Frontal cortex (tissue), 4 donors: ENCODE results near the gene GRK3. TPM values are rescaled to one million over a fixed set of nuclear protein-coding genes. Genes with fewer than 3 reads are reported as not detected.
"Not testable (repeated sequence)": the region's sequence is repeated elsewhere in the genome, so short reads cannot be mapped to it uniquely, and the experiment has no call there.

Source experiments
- DNase-seq, 2 donors: peaks; one replicate each; pipeline ENCODE4 v3.0.0; 2012; ENCODE audit warnings: low spot score in 2 of 2
- FAIRE-seq: peaks from 2 replicates; lab custom pipeline; 2012; peaks lifted over from hg19 to GRCh38; lab: Jason Lieb, UNC
- total RNA-seq: library from RNA; depleted of rRNA; stranded (reverse); fragments of >200 nt; gene quantifications from one replicate; pipeline ENCODE4 v1.2.3, GENCODE V29; 2014
- donor health status: control.
- donor health status: control.
- donor health status: control.

GRK3 gene
- 60.7 TPM for total RNA-seq

DNA sequence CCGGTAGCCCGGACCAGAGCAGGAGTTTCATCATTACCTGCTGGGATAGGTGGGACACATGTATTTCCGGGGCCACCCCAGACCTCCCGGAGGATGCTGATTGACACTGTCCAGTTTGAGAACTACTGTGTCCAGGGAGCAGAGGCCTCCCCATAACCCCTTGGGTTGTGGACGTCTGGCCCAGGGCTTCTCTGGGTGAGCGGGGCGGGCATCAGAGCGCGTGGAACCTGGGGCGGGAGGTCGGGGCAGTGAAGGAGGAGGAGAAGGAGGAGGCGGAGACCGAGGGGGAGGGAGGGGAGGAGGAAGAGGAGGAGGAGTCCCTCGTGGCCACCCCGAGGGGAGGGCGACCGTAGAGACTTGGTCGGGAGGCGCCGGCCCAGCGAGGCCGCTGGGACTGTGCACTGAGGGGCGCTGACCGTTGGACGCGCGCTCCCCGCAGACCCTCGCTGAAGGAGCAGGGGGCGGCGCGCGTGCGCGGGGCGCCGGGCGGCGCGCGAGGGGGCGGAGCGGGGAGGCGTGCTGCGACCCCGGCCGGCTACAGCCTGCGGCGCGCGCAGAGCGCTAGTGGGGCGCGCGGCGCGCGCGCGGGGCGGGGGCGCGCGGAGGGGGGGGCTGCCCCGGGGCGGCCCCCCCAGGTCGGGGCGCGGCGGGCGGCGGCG lies at the start of gene GRK3:
Gene GRK3 (plus strand): TSS at position 356 of the 659 bp plus-strand sequence. CDS start 366 bp downstream, outside the sequence.
- DNase-seq: peak; percentile 58 to 65
- FAIRE-seq: no peak

GRCh38 chr22:25518000-25518663 lies 46.3 kb upstream of the GRK3 start:
- FAIRE-seq: no peak
- DNase-seq: no peak

DNA sequence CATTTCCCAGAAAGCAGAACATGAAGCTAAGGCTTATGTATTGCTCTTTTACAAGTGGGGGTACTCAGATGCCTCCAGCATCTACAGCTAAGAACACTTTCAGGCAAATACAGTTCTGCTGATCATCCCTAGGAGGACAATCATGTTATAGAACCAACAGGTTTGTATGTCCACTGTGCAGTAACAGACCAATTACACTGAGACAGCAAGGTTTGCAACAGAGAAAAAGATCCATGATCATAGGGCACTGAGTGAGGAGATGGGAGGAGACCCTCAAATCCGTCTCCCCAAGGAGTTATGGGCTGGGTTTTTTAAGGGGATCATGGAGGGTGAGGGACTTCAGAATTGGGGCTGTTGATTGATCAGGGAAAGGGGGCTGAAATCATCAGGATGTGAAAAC lies 39.1 kb upstream of the GRK3 start:
- FAIRE-seq: no peak
- DNase-seq: no peak

GRCh38 chr22:25525804-25526584 lies 38.5 kb upstream of the GRK3 start:
- FAIRE-seq, DNase-seq: not testable (repeated sequence)

DNA sequence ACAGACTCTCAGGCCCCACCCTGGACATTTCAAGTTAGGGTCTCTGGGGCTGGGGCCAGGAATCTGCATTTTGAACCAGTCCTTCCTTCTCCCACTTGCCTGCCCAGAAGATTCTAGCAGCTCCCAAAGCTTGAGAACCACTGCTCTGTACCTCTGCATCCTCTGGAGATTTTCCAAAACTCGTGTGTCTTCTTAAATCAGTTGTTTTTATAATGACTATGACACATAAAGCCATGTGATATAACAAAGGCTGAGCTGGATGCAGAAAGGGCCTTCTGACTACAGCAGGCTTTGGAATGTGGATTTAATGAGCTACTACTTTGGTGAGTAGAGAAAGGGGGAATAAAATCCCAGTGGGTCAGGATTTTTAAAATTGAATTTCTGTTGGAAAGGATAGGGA lies 37.5 kb upstream of the GRK3 start:
- not testable (repeated sequence) for DNase-seq, FAIRE-seq

DNA sequence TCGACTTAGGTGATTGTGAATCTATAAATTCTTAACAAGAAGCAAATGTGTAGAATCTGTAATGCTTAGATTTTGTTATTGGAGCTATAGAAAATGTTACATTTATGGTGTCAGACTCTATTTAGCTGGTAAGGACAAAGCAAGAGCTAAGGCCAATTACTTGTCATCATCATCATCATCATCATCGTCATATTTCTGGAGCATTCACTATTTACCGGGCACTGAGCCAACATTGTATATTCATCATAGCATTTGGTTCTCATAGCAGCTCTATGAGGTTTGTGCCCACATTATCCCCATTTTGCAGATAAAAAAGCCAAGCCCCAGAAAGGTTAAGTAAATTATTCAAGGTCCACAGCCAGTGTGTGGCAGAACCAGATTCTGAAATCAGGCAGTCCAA lies 36.4 kb upstream of the GRK3 start:
- DNase-seq, FAIRE-seq: not testable (repeated sequence)

DNA sequence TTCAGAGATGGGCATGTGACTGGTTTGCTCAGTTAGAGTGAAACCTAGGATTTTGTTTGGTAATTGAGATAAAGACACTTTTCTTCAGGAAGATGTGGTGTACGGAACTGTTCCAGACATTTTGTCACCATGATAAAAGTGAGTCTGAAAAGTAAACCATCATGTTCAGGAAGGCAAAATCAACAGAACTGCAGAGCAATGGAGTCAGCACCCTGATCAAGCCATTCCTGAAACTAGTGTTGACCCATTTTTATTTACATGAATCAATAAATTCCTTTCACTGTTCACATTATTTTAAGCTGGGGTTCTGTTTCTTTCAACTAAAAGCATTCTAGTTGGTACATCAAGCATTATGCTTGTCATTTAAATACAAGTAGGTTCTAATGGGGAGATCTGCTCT lies 35.4 kb upstream of the GRK3 start:
- FAIRE-seq, DNase-seq: not testable (repeated sequence)

- FAIRE-seq: not testable (repeated sequence)
These were observed 34.8 kb upstream of the GRK3 start for GRCh38 chr22:25529541-25530137.

GRCh38 chr22:25531677-25532076 lies 32.8 kb upstream of the GRK3 start:
- FAIRE-seq, DNase-seq: not testable (repeated sequence)

More at GRCh38 chr22:25529541-25530137, 34.8 kb upstream of the GRK3 start:
- DNase-seq: not testable (repeated sequence)

GRCh38 chr22:25534724-25535123 lies 29.8 kb upstream of the GRK3 start:
- DNase-seq: no peak

GRCh38 chr22:25536589-25536988 lies 27.9 kb upstream of the GRK3 start:
- FAIRE-seq (no peak), DNase-seq (peak in 1 of 2 donors; percentile 18)

More at GRCh38 chr22:25534724-25535123, 29.8 kb upstream of the GRK3 start:
- FAIRE-seq: no peak

DNA sequence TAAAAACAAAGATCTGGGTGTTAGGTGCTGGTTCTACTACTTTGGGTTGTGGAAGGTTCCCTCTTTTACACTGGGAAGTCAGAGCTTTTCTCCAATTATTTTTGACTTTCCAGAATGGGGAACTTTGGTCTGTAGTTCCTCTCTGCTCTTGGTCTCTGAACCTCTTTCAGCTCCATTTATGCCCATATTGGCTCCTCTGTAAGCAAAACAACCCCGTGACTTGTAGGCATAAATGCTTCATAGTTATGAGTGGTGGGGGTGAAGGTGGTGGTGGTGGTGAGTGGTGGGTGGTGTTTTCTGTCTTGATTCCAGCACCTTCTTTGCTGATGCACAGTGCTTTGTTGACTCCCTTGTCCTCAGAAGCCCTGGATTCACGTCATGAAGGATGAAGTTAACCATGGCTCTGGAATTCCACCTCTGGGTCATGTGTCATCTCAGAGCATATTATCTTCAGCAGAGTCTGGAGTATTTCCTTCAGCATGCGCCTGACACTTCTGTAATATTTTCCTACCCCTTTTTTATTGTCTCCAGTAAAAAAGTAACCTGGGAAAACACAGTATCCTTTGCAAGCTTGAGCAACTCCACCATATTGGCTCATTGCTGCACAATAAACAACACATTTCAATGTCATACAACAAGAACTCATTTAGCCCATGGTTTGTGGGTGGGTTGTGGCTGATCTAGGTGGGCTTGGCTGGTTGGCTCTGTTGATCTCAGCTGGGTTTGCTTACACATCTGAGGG lies 24.1 kb upstream of the GRK3 start:
- no peak for FAIRE-seq

GRCh38 chr22:25540908-25541660 lies 23.4 kb upstream of the GRK3 start:
- FAIRE-seq: no peak
- no peak for DNase-seq

More for the DNA sequence above, 24.1 kb upstream of the GRK3 start:
- no peak for DNase-seq

GRCh38 chr22:25542191-25542590 lies 22.3 kb upstream of the GRK3 start:
- FAIRE-seq (no peak), DNase-seq (no peak)

DNA sequence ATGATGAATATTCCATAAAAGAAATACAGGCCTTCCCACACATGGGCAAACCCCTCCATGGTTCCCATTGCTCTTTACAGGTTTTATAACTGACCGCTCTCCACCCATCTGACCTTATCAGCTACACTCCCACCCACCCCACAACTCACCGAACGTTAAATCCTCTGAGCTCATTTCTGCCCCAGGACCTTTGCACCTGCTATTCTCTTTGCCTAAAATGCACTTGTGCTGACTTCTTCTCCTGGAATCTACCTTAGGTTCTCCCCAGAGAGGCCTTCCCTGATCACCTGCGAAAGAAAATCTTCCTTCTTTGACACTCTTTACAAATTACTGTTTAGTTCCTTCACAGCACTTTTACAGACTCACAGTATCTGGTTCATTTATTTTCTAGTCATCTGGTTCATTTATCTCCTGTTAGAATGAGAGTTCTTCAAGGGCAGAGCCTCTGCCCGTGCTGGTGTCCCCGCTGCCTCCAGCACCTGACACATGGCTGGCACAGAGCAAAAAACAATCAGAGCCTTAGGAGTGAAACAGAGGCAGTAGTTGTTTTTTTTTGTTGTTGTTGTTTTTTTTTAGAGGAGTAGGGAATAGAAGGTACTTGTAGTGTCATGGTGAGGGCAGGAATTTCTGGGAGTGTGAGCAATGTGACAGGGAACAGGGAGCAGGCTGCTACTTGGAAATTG lies 21.6 kb upstream of the GRK3 start:
- FAIRE-seq: no peak
- no peak for DNase-seq

DNA sequence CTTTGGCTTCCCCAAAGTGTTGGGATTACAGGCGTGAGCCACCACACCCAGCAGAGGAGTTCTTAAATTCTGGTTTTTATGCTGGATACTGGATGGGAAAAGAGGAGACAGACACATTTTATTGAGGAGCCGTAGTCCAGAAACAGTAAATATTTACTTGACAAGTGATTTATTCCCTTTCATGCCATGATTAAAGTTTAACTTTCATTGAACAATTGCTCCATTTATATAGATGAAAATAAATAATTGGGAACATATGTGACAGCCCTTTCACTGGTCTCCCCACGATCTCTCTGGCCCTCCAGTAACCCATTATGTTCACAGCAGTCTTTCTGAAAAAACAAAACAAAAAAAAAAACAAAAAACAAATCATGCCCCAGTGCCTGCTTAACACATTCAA lies 19.3 kb upstream of the GRK3 start:
- no peak for DNase-seq
- FAIRE-seq: no peak

DNA sequence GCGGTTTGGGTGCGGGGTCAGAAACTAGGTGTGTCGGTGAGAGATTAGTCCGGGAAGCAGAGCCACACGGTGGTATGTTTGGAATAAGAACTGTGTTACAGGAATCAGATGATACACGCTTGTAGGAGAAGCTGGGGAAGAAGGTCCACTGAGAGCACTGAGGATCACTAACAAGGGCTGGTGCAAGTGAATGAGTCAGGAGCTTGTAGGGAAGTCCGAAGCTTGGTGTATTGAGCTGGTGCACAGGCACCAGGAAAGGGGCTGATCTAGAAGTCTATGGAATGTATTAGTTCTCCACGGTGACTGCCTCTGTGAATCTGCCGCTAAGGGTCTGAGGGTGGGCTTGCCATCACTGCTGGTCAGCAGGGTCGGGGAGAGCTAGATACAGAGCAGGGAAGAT lies 18.8 kb upstream of the GRK3 start:
- FAIRE-seq: no peak

DNA sequence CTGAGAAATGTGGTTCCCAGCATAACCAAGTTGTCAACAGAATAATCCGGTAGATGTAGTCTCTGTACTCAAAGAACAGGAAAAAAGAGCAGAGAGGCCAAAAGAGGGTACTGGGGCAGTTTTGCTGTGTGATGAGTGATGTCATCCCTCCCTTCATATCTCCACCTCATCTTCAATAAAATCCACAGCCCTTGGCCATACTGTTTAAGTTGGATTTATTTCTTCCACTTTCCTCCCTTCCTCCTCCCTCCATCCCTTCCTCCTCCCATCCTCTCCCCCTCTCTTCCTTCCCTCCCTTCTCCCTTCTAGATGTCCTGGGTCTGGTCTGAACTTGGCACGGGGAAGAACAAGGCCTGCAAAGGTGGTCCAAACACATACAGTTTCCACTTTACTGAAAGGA lies 18.2 kb upstream of the GRK3 start:
- FAIRE-seq (no peak), DNase-seq (no peak)

More for the DNA sequence above, 18.8 kb upstream of the GRK3 start:
- no peak for DNase-seq
